ENCODE results near the gene PRDM15.
A peak's percentile ranks its signal among the peaks of the same experiment; 100 is the strongest.

The PRDM15 gene, protein sequence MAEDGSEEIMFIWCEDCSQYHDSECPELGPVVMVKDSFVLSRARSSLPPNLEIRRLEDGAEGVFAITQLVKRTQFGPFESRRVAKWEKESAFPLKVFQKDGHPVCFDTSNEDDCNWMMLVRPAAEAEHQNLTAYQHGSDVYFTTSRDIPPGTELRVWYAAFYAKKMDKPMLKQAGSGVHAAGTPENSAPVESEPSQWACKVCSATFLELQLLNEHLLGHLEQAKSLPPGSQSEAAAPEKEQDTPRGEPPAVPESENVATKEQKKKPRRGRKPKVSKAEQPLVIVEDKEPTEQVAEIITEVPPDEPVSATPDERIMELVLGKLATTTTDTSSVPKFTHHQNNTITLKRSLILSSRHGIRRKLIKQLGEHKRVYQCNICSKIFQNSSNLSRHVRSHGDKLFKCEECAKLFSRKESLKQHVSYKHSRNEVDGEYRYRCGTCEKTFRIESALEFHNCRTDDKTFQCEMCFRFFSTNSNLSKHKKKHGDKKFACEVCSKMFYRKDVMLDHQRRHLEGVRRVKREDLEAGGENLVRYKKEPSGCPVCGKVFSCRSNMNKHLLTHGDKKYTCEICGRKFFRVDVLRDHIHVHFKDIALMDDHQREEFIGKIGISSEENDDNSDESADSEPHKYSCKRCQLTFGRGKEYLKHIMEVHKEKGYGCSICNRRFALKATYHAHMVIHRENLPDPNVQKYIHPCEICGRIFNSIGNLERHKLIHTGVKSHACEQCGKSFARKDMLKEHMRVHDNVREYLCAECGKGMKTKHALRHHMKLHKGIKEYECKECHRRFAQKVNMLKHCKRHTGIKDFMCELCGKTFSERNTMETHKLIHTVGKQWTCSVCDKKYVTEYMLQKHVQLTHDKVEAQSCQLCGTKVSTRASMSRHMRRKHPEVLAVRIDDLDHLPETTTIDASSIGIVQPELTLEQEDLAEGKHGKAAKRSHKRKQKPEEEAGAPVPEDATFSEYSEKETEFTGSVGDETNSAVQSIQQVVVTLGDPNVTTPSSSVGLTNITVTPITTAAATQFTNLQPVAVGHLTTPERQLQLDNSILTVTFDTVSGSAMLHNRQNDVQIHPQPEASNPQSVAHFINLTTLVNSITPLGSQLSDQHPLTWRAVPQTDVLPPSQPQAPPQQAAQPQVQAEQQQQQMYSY

DNA sequence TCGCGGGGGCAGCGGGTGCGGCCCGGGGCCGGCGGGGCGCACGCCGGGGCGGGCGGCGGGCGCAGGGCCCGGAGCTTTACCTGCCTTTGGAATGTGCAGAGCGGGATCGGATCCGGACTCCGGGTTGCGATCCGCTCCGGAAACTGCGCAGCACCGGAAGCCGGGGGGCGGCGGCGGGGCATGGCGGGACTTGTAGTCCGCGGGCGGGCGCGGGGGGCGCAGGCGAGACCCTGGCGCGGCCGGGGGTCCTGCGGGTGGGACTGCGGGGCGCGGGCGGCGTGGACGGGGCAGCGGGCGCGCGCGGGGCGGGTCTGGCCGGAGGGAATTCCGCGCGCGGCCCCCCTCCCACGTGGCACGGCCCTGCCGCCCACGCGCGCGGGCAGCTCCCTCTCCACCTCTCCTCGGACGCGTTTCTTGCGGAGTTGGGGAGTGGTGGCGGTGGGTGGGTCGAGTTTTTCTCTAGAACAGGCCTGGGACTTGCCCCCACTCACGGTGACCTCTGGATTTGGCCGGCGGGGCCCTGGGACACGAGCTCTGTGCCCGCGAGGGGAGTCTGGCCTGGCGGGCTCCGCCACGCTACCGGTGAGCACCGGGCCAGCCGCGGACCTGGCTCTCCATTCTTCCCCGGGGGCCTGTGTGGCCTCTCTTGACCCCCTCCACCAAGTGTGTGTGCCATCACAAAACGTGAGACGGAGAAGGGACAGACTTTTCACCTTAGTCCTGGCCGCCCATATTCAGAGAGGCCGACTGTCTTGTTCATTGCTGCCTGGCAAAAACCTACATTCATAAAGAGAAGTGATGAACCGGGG lies at the start of gene PRDM15:
Gene PRDM15 (minus strand): TSS at position 155 of the 809 bp plus-strand sequence. CDS start 18,981 bp downstream, outside the sequence.
- DNase-seq = peak; percentile 66 to 82 (median 75)

- no peak for DNase-seq
Measured at GRCh38 chr21:41928621-41929220, 49.6 kb upstream of the PRDM15 start.

DNA sequence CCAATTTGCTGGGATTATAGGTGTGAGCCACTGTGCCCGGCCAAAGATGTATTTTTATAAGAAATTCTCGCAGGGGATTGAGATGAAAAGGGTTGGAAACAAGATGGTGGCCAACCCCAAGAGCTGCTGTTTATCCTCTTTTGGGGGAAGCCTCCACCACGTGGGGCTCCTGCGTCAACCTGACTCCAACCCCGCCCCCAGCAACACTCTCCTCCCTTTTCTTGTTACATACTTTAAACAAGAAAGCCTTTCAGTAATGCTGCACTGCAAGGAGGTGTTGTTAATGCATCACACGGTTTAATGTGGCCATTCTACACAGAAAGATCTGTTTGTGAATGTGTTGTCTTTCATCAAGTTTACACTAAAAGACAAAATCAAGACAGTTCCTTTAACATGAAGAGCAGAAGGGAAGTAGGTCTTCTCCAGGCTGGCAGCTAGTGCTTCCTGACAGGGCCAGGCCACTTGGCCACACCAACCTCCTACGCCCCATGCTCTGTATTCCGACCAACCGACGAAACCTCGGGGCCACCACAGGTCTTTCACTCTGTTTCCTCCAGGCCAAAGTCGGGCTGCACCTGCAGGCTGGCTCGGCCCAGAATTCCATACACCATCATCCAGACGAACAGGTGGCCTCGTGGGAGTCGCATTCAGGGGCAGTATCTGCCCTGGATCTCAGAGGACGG lies 48.7 kb upstream of the PRDM15 start:
- peak in 4 of 6 experiments; percentile 12 to 42 (median 24) for DNase-seq

GRCh38 chr21:41926807-41927171 lies 47.6 kb upstream of the PRDM15 start:
- DNase-seq = peak in 1 of 6 experiments; percentile 47

GRCh38 chr21:41926117-41926806 lies 47.1 kb upstream of the PRDM15 start:
- peak in 5 of 6 experiments; percentile 7 to 74 (median 60) for DNase-seq

DNA sequence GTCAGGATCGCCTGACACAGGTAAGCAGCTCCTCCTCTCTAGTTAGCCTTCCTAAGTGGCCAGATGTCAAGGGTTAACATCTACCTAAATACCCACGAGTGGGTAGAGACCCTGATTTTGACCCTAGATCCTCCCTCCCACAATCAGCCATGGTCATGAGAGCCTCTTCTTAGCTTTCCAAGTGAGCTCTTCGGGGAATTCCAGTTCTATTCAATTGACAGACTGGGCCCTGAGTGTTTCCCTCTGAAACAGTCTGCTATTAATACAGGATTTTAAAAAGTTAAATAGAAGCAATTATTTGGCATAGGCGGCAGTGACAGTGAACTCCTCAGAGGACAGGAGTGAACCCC lies 46.6 kb upstream of the PRDM15 start:
- no peak for DNase-seq

DNA sequence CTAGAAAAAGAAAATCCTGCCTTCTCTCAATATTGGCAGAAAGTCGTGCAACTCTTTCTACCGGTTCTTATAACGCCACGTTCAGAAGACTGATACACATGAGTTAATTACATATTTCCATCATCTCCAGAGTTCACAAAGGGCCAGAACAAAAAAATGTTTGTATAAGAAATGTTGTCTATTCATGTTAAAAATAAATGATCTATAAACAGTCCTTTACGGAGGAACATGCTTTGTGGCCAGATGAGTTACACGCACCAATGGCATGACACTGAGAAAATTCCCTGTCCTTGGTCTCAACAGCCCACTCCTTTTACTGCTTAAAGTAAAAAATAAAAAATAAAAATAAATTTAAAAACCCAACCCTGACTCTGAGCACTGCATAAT lies 45.2 kb upstream of the PRDM15 start:
- no peak for DNase-seq

- DNase-seq = peak in 1 of 6 experiments; percentile 4
Measured at GRCh38 chr21:41923631-41924367, 44.7 kb upstream of the PRDM15 start.

DNA sequence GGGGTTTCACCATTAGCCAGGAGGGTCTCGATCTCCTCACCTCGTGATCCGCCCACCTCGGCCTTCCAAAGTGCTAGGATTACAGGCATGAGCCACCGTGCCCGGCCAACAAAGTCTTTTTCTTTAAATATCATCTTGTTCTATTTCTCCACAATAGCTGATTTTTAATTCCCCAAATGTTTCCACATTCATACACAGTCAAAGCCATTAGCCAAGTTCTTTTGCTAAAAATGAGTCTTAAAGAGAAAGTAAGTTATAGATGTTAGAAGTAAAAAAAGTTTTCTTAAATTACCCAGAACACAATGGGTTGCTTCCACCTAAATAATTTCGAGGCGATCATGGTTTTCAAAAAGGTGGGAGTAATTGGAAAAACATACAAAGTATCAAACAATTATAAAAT lies 44.0 kb upstream of the PRDM15 start:
- no peak for DNase-seq

- no peak for DNase-seq
Measured at GRCh38 chr21:41921021-41921420, 41.9 kb upstream of the PRDM15 start.

DNA sequence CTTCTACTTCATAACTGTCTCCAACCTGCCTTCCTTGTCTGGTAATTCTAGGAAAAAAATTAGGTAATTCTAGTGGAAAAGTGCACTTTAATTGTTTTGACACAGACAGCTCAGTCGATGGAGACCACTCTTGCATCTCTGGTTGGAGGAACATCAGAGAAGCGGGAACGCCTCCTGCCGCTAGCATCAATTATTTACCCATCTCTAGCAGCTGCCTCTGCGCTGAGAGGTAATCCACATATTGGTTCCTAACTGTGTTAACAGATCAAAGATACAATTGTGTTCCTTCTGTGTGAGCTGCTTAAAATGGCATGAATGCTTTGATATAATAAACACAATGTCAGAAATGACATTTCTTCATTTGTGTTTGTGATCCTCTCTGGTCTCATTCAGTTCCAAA lies 41.3 kb upstream of the PRDM15 start:
- DNase-seq = no peak

DNA sequence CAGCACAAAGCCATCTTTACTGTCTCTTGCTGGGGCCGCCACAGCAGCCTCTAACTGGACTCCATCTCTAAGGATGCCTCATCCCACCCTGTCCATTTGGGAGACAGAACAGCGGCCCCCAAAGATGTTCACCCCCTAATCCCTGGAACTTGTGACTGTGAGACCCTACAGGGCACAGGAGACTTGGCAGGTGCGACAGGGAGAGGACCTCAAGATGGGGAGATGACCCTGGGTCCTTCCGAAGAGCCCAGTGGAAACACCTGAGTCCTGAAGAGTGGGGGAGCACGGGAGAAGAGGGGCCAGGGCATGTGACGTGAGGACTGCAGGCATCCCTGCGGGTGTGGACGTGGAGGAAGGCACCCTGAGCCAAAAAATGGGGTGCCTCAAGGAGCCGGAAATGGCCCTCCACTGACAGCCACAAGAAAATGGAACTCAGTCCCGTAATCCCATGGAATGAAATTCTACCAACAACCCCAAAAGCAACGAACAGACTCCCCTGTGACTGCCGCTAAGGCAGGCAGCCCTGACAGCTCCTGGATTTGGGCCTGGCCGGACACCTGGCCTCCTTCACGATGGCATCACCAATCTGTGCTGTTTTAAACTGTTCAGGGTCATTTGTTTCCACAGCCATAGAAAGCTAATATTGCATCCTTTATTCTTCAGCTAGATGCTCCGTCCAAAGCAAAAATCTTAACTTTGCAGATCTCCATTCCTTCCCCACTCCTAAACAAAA lies 40.7 kb upstream of the PRDM15 start:
- no peak for DNase-seq

DNA sequence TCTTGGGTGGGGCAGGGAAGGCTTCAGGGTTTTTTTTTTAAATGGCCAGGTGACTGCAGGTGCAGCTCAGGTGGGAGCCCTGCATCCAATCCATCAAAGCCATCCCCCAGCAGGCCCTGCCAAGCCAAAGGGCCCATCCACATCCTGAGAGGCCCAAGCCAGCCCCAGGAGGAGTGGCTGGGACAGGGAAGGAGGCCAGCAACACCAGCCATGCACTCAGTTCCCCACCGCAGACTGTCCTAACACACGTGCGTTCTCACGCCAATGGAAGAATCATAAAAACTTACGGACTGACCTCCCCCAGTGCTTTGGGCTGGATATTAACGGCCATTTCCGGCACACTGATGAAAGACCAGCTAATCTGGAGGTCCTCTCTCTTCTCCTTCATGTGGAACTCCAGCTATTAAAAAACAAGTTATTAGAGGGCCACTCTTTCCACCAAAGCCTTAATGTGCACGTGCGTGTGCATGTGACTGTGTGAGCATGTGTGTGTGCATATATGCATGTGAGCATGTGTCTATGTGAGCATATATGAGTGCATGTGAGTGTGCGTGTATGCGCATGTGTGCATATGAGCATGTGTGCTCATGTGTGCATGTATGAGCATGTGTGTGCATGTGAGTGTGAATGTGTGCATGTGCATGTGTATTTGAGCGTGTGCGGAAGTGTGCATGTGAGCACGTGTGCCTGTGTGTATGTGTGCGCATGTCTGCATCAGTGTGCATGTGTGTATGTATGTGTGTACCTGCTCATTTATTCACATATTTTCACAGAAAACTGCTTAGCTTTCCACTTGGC lies 39.6 kb upstream of the PRDM15 start:
- DNase-seq = no peak

DNA sequence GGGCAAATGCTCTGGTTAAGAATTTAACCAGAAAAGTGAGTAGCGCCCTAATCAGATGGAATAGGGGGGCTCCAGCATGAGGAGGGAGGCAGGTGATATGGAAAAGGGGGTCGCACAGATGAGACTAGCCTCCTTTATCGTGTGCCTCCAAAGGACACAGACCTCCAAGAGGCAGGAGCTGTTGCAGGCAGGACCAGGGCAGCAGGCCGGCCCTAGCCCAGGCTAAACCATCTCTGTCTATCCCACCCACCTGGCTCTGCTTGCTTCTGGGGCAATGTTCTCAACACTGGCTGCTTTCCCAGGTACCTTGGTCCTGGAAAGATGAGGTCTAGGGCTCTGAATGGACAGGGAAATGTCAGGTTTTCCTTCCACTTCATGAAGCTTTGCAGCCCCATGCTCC lies 38.4 kb upstream of the PRDM15 start:
- no peak for DNase-seq

- no peak for DNase-seq
Measured at GRCh38 chr21:41916888-41917433, 37.8 kb upstream of the PRDM15 start.

- no peak for DNase-seq
Measured at GRCh38 chr21:41914965-41915364, 35.8 kb upstream of the PRDM15 start.

- DNase-seq = no peak
Measured at GRCh38 chr21:41914358-41914757, 35.2 kb upstream of the PRDM15 start.

DNA sequence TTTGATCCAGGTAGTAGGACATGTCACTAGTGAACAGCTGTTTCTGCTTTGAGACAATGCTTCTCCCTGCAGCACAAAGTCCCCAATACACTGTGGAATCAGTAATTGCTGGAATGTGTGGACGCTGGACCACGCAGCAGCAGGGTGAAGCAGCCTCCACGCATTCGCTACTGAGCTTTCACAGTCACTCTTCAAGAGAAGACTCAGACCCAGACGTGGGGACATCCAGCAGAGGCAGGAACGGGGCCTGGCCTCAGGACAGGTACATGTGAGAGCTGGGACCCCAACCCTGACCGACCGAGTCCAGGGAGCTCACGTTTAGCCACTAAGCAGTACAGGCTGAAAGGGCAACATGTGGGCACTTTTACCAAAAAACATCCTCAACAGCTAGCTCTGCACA lies 34.1 kb upstream of the PRDM15 start:
- DNase-seq = no peak

Data from stimulated activated naive CD4-positive, alpha-beta T cell (primary cell).